Testis (tissue), 3 donors: ENCODE results near the gene LSP1. TPM values are rescaled to one million over a fixed set of nuclear protein-coding genes. Genes with fewer than 3 reads are reported as not detected.
A peak's percentile ranks its signal among the peaks of the same experiment; 100 is the strongest.

ENCODE experiments used
- DNase-seq: peaks from one replicate; pipeline ENCODE4 v3.0.0-alpha.2; 2019
- H3K27ac ChIP-seq, 2 donors: fragments of 200-600 bp; sonication (generic); one replicate each; pipeline ENCODE4 v1.5.1; 2019
- H3K27me3 ChIP-seq: fragments of 200-600 bp; sonication (generic); one replicate; pipeline ENCODE4 v1.5.1; 2019
- H3K36me3 ChIP-seq: fragments of 200-600 bp; sonication (generic); one replicate; pipeline ENCODE4 v1.5.1; 2017; ENCODE audit warnings: low read depth; ENCODE audit errors: missing control alignments
- H3K4me1 ChIP-seq: fragments of 200-600 bp; sonication (generic); one replicate; pipeline ENCODE4 v1.5.1; 2019
- H3K4me3 ChIP-seq, 2 donors: fragments of 200-600 bp; sonication (generic); one replicate each; pipeline ENCODE4 v1.5.1; 2017 to 2019
- H3K9me3 ChIP-seq: fragments of 200-600 bp; sonication (generic); one replicate; pipeline ENCODE4 v1.5.1; 2017
- CTCF ChIP-seq, 3 experiments: fragments of 450-650 bp in 2 of 3; fragments of 200-600 bp in 1 of 3; sonication (generic) in 1 of 3; IDR thresholded peaks; one replicate each; pipeline ENCODE4 v1.5.1; 2016 to 2019; ENCODE audit warnings: antibody characterized with exemption in 3 of 3, mild to moderate bottlenecking in 2 of 3, moderate library complexity in 1 of 3
- POLR2A ChIP-seq: fragments of 450-650 bp; IDR thresholded peaks from one replicate; pipeline ENCODE4 v1.6.1; 2017; ENCODE audit warnings: antibody characterized with exemption, mild to moderate bottlenecking, moderate library complexity
- WGBS, 2 donors: methylation state at CpG; one replicate each; pipeline ENCODE4 v1.1.5; 2018; 5-methylcytosine and 5-hydroxymethylcytosine counted together
- intact Hi-C: fragments of 100-400 bp; cut with DNase I; formaldehyde crosslinking; loops from one replicate; pipeline ENCODE4 v1.15.1; 2023; ENCODE audit warnings: low total_unique reads
- polyA plus RNA-seq: library from polyadenylated mRNA; stranded (reverse); fragments of 350-450 nt; fragmentation: Illumina TruSeq; extraction: RNeasy Lipid Tissue Mini Kit (QIAGEN cat#74804); gene quantifications from one replicate; pipeline ENCODE4 v1.2.3, GENCODE V29; 2014; ENCODE audit warnings: low read depth, low replicate concordance; ENCODE audit not compliant: insufficient read depth
- total RNA-seq, 2 donors: library from RNA; depleted of rRNA; stranded (reverse); fragments of >200 nt; gene quantifications; one replicate each; pipeline ENCODE4 v1.2.3, GENCODE V29; 2016

The LSP1 gene
- total and polyA plus RNA-seq, 3 donors from 2014 or later, result 13.0 to 50.1 (median 19.9) TPM

GRCh38 chr11:1906611-1907423 is 53.9 kb downstream of the LSP1 start:
- WGBS, 2 donors, result 42 to 64% methylated on average over 14 of the region's 14 CpGs
- Histone ChIP-seq H3K4me3 (no peak overlapping the region), H3K4me1 (peaks cover 15% of the 10 kb centered on the region), H3K27me3 (no peaks in the 10 kb centered on the region), H3K36me3 (no peaks in the 10 kb centered on the region), H3K27ac (peak overlapping the region; percentile 20 to 70), H3K9me3 (no peaks in the 10 kb centered on the region)
- intact Hi-C loops, result no loop called here
- no peak for DNase-seq
- TF ChIP-seq POLR2A (no peak), CTCF (IDR thresholded peaks at IDR 0.05) (no peak)

GRCh38 chr11:1908618-1909017 is 55.7 kb downstream of the LSP1 start:
- H3K36me3 ChIP-seq, result no peaks in the 10 kb centered on the region
- H3K27me3 ChIP-seq, result no peaks in the 10 kb centered on the region
- H3K4me3 ChIP-seq, result no peak overlapping the region
- no peak for TF ChIP-seq POLR2A
- TF ChIP-seq CTCF (IDR thresholded peaks at IDR 0.05), result no peak
- intact Hi-C loops, result no loop called here
- WGBS, 2 donors, result 31 to 35% methylated on average over 9 of the region's 9 CpGs
- peaks cover 15% of the 10 kb centered on the region for H3K4me1 ChIP-seq
- peak overlapping the region in 1 of 2 donors; percentile 70 for H3K27ac ChIP-seq
- no peaks in the 10 kb centered on the region for H3K9me3 ChIP-seq
- no peak for DNase-seq

GRCh38 chr11:1909524-1909923 is 56.6 kb downstream of the LSP1 start:
- intact Hi-C loops, result no loop called here
- Histone ChIP-seq H3K36me3 (no peaks in the 10 kb centered on the region), H3K4me1 (peaks cover 15% of the 10 kb centered on the region), H3K27me3 (no peaks in the 10 kb centered on the region), H3K9me3 (no peaks in the 10 kb centered on the region), H3K27ac (no peak overlapping the region), H3K4me3 (no peak overlapping the region)
- WGBS, 2 donors, result 90 to 91% methylated on average over 7 of the region's 7 CpGs
- TF ChIP-seq CTCF (IDR thresholded peaks at IDR 0.05) (no peak), POLR2A (no peak)
- no peak for DNase-seq

GRCh38 chr11:1912289-1912878 is 59.5 kb downstream of the LSP1 start:
- peaks cover 8% of the 10 kb centered on the region for H3K4me1 ChIP-seq
- no peak overlapping the region for H3K27ac ChIP-seq
- H3K27me3 ChIP-seq, result no peaks in the 10 kb centered on the region
- H3K4me3 ChIP-seq, result no peak overlapping the region
- DNase-seq, result no peak
- WGBS, 2 donors, result 88 to 90% methylated on average over 13 of the region's 13 CpGs
- no peaks in the 10 kb centered on the region for H3K36me3 ChIP-seq
- no peak for TF ChIP-seq POLR2A
- no peak for TF ChIP-seq CTCF (IDR thresholded peaks at IDR 0.05)
- intact Hi-C loops, result no loop called here
- H3K9me3 ChIP-seq, result no peaks in the 10 kb centered on the region
